ENCODE measurements around the gene WNK2. TPM values are rescaled to one million over a fixed set of nuclear protein-coding genes. Genes with fewer than 3 reads are reported as not detected.

WNK2 gene
- total RNA-seq, 1 experiment from 2014 or later = 0.07 TPM

- POLR2A ChIA-PET = no interaction called here
- CTCF ChIA-PET = interaction anchor here (0.7 to 1.1 kb wide), 3 partner anchors 28 to 168 kb away, joined by 3 read pairs; no protein-coding TSS in a partner anchor
- intact Hi-C loops (cut with micrococcal nuclease) = loop anchor here (10.0 kb wide), 1 partner anchor 183 kb away; no protein-coding TSS in a partner anchor
- Mint-ChIP-seq H3K27ac (ENCODE audit: low read depth, unreplicated experiment) (no peak overlapping the region), H3K27me3 (ENCODE audit: insufficient read depth, unreplicated experiment) (no peaks in the 10 kb centered on the region), H3K4me3 (ENCODE audit: unreplicated experiment) (no peak overlapping the region), H3K4me1 (ENCODE audit: insufficient read depth, unreplicated experiment) (peaks cover 16% of the 10 kb centered on the region), H3K36me3 (ENCODE audit: insufficient read depth, unreplicated experiment) (peaks cover 7% of the 10 kb centered on the region), H3K9me3 (ENCODE audit: unreplicated experiment) (no peaks in the 10 kb centered on the region)
- no TSS peak for BruUV-seq (replicated peaks)
- no peak for DNase-seq (ENCODE audit: unreplicated experiment)
- no peak for TF ChIP-seq CTCF (IDR thresholded peaks at IDR 0.05; ENCODE audit: unreplicated experiment)
These were observed 46.6 kb upstream of the WNK2 start for GRCh38 chr9:93137362-93137761.

- no peaks in the 10 kb centered on the region for H3K27me3 Mint-ChIP-seq (ENCODE audit: insufficient read depth, unreplicated experiment)
- POLR2A ChIA-PET = no interaction called here
- intact Hi-C loops (cut with micrococcal nuclease) = loop anchor here (10.0 kb wide), 1 partner anchor 183 kb away; no protein-coding TSS in a partner anchor
- H3K27ac Mint-ChIP-seq (ENCODE audit: low read depth, unreplicated experiment) = no peak overlapping the region
- no peak for TF ChIP-seq CTCF (IDR thresholded peaks at IDR 0.05; ENCODE audit: unreplicated experiment)
- CTCF ChIA-PET = interaction anchor here (0.5 to 1.0 kb wide), 5 partner anchors 17 to 268 kb away, joined by 3 to 4 read pairs (median 3); no protein-coding TSS in a partner anchor
- H3K9me3 Mint-ChIP-seq (ENCODE audit: unreplicated experiment) = no peaks in the 10 kb centered on the region
- H3K36me3 Mint-ChIP-seq (ENCODE audit: insufficient read depth, unreplicated experiment) = peaks cover 5% of the 10 kb centered on the region
- no peak overlapping the region for H3K4me3 Mint-ChIP-seq (ENCODE audit: unreplicated experiment)
- no peak for DNase-seq (ENCODE audit: unreplicated experiment)
- peaks cover 10% of the 10 kb centered on the region for H3K4me1 Mint-ChIP-seq (ENCODE audit: insufficient read depth, unreplicated experiment)
- BruUV-seq (replicated peaks) = no TSS peak
These were observed 45.7 kb upstream of the WNK2 start for GRCh38 chr9:93138171-93138764.

- no peak overlapping the region for H3K27ac Mint-ChIP-seq (ENCODE audit: low read depth, unreplicated experiment)
- POLR2A ChIA-PET = interaction anchor here (0.8 to 1.2 kb wide), 2 partner anchors 10 to 20 kb away, joined by 3 to 4 read pairs; no protein-coding TSS in a partner anchor
- CTCF ChIA-PET = interaction anchor here (0.5 kb wide), 1 partner anchor 1025 kb away, joined by 3 read pairs; no protein-coding TSS in a partner anchor
- DNase-seq (ENCODE audit: unreplicated experiment) = peak; percentile 93
- peaks cover 17% of the 10 kb centered on the region for H3K4me1 Mint-ChIP-seq (ENCODE audit: insufficient read depth, unreplicated experiment)
- intact Hi-C loops (cut with micrococcal nuclease) = loop anchor here (10.0 kb wide), 1 partner anchor 185 kb away; no protein-coding TSS in a partner anchor
- no peak overlapping the region for H3K4me3 Mint-ChIP-seq (ENCODE audit: unreplicated experiment)
- peaks cover 5% of the 10 kb centered on the region for H3K36me3 Mint-ChIP-seq (ENCODE audit: insufficient read depth, unreplicated experiment)
- TF ChIP-seq CTCF (IDR thresholded peaks at IDR 0.05; ENCODE audit: unreplicated experiment) = no peak
- BruUV-seq (replicated peaks) = no TSS peak
- no peaks in the 10 kb centered on the region for H3K27me3 Mint-ChIP-seq (ENCODE audit: insufficient read depth, unreplicated experiment)
- no peaks in the 10 kb centered on the region for H3K9me3 Mint-ChIP-seq (ENCODE audit: unreplicated experiment)
These were observed 44.4 kb upstream of the WNK2 start for GRCh38 chr9:93139365-93140182.

Measured in MCF 10A (cell line).